Hepatocyte (in vitro differentiated cells): ENCODE measurements around the gene SESN3. TPM values are rescaled to one million over a fixed set of nuclear protein-coding genes. Genes with fewer than 3 reads are reported as not detected.

Experiments used
- DNase-seq: peaks from one replicate; pipeline ENCODE4 v3.0.0-alpha.2; 2016; ENCODE audit warnings: low spot score
- H2AFZ ChIP-seq: fragments of 200-600 bp; sonication (generic); 2 replicates; pipeline ENCODE4 v1.6.0; 2016; ENCODE audit warnings: antibody characterized with exemption, mild to moderate bottlenecking
- H3K27ac ChIP-seq: fragments of 200-600 bp; sonication (generic); 2 replicates; pipeline ENCODE4 v1.5.1; 2016; ENCODE audit warnings: mild to moderate bottlenecking
- H3K27me3 ChIP-seq: fragments of 200-600 bp; sonication (generic); 2 replicates; pipeline ENCODE4 v1.6.1; 2016
- H3K36me3 ChIP-seq: fragments of 200-600 bp; sonication (generic); replicated peaks from 2 replicates; pipeline ENCODE4 v1.5.1; 2016; ENCODE audit warnings: low read depth; ENCODE audit not compliant: insufficient read depth
- H3K4me1 ChIP-seq: fragments of 200-600 bp; sonication (generic); 2 replicates; pipeline ENCODE4 v1.5.1; 2016; ENCODE audit warnings: mild to moderate bottlenecking, moderate library complexity; ENCODE audit not compliant: insufficient read depth
- H3K4me2 ChIP-seq: fragments of 200-600 bp; sonication (generic); 2 replicates; pipeline ENCODE4 v1.6.0; 2016
- H3K4me3 ChIP-seq: fragments of 200-600 bp; sonication (generic); 2 replicates; pipeline ENCODE4 v1.5.1; 2016; ENCODE audit warnings: mild to moderate bottlenecking
- H3K79me2 ChIP-seq: fragments of 200-600 bp; sonication (generic); 2 replicates; pipeline ENCODE4 v1.6.0; 2017; ENCODE audit warnings: mild to moderate bottlenecking
- H3K9me2 ChIP-seq: fragments of 200-600 bp; sonication (generic); replicated peaks from 2 replicates; pipeline ENCODE4 v1.6.0; 2017; ENCODE audit warnings: mild to moderate bottlenecking; ENCODE audit not compliant: insufficient read depth
- H3K9me3 ChIP-seq: fragments of 200-600 bp; sonication (generic); 2 replicates; pipeline ENCODE4 v1.5.1; 2016; ENCODE audit warnings: low read depth, mild to moderate bottlenecking
- H4K20me1 ChIP-seq: fragments of 200-600 bp; sonication (generic); 2 replicates; pipeline ENCODE4 v1.6.0; 2016; ENCODE audit warnings: mild to moderate bottlenecking; ENCODE audit not compliant: insufficient read depth, poor library complexity, severe bottlenecking
- CTCF ChIP-seq: fragments of 200-600 bp; sonication (generic); IDR thresholded peaks from 2 replicates; pipeline ENCODE4 v1.5.1; 2016; ENCODE audit warnings: antibody characterized with exemption, mild to moderate bottlenecking; ENCODE audit not compliant: poor library complexity
- EZH2 ChIP-seq: fragments of 200-600 bp; sonication (generic); IDR thresholded peaks from 2 replicates; pipeline ENCODE4 v1.6.1; 2016; ENCODE audit warnings: antibody characterized with exemption, mild to moderate bottlenecking, borderline replicate concordance
- EZH2phosphoT487 ChIP-seq: fragments of 200-600 bp; sonication (generic); IDR thresholded peaks from one replicate; pipeline ENCODE4 v1.6.1; 2018; ENCODE audit warnings: antibody characterized with exemption, mild to moderate bottlenecking, low read depth, moderate library complexity; ENCODE audit not compliant: unreplicated experiment, severe bottlenecking
- WGBS: methylation state at CpG from one replicate; pipeline ENCODE4 v1.1.6; 2016; ENCODE audit warnings: low lambda C conversion rate; ENCODE audit errors: missing lambda C conversion rate; 5-methylcytosine and 5-hydroxymethylcytosine counted together
- polyA plus RNA-seq: library from polyadenylated mRNA; unstranded; fragments of >200 nt; fragmentation: Nextera tagmentation; extraction: Ambion mirVana; gene quantifications from 2 replicates; pipeline ENCODE4 v1.2.1, GENCODE V29; 2016
- total RNA-seq: library from RNA; depleted of rRNA; stranded (reverse); fragments of >200 nt; gene quantifications from 2 replicates; pipeline ENCODE4 v1.2.3, GENCODE V29; 2014

The SESN3 gene
- total and polyA plus RNA-seq, 2 experiments from 2014 or later: 8.1 to 107 TPM

- Histone ChIP-seq H3K27ac (no peak overlapping the region), H3K4me3 (no peak overlapping the region), H3K79me2 (no peaks in the 10 kb centered on the region), H3K27me3 (no peaks in the 10 kb centered on the region), H3K9me3 (no peaks in the 10 kb centered on the region), H3K36me3 (no peaks in the 10 kb centered on the region), H2AFZ (no peak overlapping the region), H4K20me1 (no peaks in the 10 kb centered on the region), H3K4me2 (no peak overlapping the region), H3K9me2 (no peaks in the 10 kb centered on the region), H3K4me1 (no peaks in the 10 kb centered on the region)
- TF ChIP-seq CTCF (no peak), EZH2 (no peak), EZH2phosphoT487 (no peak)
- DNase-seq: no peak
Observed at GRCh38 chr11:95165638-95166037, 65.4 kb downstream of the SESN3 start.

DNA sequence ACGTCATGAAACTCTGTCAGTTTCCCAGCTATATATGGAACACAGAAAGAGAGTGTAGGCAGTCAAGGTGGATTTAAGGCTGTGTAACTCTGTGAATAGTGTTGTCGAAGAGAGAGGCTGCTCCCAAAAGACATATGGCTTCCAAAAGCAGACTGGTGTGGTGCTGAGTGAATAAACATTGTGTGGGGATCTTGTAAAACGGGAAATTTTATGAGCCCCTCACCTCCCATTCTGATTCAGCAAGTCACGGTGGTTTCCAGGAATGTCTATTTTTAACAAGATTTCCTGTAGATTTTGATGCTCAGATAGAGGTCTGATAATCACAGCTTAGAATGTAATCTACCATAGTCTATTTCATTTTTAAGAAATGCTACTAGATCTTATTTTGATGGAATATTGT is 67.9 kb downstream of the SESN3 start:
- TF ChIP-seq CTCF (no peak), EZH2phosphoT487 (no peak), EZH2 (no peak)

GRCh38 chr11:95161248-95161647 is 69.8 kb downstream of the SESN3 start:
- no peak overlapping the region for H3K4me2 ChIP-seq
- H3K79me2 ChIP-seq: no peaks in the 10 kb centered on the region
- H3K27ac ChIP-seq: no peak overlapping the region
- 79% methylated on average over 1 of the region's 1 CpG for WGBS
- H3K4me1 ChIP-seq: peaks cover 9% of the 10 kb centered on the region
- no peaks in the 10 kb centered on the region for H3K36me3 ChIP-seq
- H2AFZ ChIP-seq: no peak overlapping the region
- no peak overlapping the region for H3K4me3 ChIP-seq
- H3K27me3 ChIP-seq: no peaks in the 10 kb centered on the region
- no peaks in the 10 kb centered on the region for H3K9me2 ChIP-seq
- DNase-seq: no peak
- H4K20me1 ChIP-seq: no peaks in the 10 kb centered on the region
- TF ChIP-seq CTCF (no peak), EZH2phosphoT487 (no peak), EZH2 (no peak)
- H3K9me3 ChIP-seq: no peaks in the 10 kb centered on the region

More for the DNA sequence above, 67.9 kb downstream of the SESN3 start:
- Histone ChIP-seq H3K4me3 (no peak overlapping the region), H3K9me3 (no peaks in the 10 kb centered on the region), H4K20me1 (no peaks in the 10 kb centered on the region), H2AFZ (no peak overlapping the region), H3K79me2 (no peaks in the 10 kb centered on the region), H3K36me3 (no peaks in the 10 kb centered on the region), H3K4me1 (no peaks in the 10 kb centered on the region), H3K27me3 (no peaks in the 10 kb centered on the region), H3K4me2 (no peak overlapping the region), H3K9me2 (no peaks in the 10 kb centered on the region), H3K27ac (no peak overlapping the region)
- no peak for DNase-seq
- 45% methylated on average over 4 of the region's 4 CpGs for WGBS

GRCh38 chr11:95157824-95158223 is 73.2 kb downstream of the SESN3 start:
- Histone ChIP-seq H4K20me1 (no peaks in the 10 kb centered on the region), H3K27me3 (no peaks in the 10 kb centered on the region), H3K4me3 (no peak overlapping the region), H3K4me2 (no peak overlapping the region), H3K4me1 (peaks cover 9% of the 10 kb centered on the region), H3K36me3 (no peaks in the 10 kb centered on the region), H2AFZ (no peak overlapping the region), H3K79me2 (no peaks in the 10 kb centered on the region), H3K27ac (peak overlapping the region; percentile 22), H3K9me2 (no peaks in the 10 kb centered on the region), H3K9me3 (no peaks in the 10 kb centered on the region)
- 95% methylated on average over 1 of the region's 1 CpG for WGBS
- TF ChIP-seq EZH2 (no peak), CTCF (no peak), EZH2phosphoT487 (no peak)
- DNase-seq: no peak
